ENCODE measurements around the gene UBE2L3. TPM values are rescaled to one million over a fixed set of nuclear protein-coding genes. Genes with fewer than 3 reads are reported as not detected.
A peak's percentile ranks its signal among the peaks of the same experiment; 100 is the strongest.
"Not testable (repeated sequence)": the region's sequence is repeated elsewhere in the genome, so short reads cannot be mapped to it uniquely, and the experiment has no call there.

UBE2L3 gene
- total RNA-seq, 1 experiment from 2014 or later, result 61.0 TPM

GRCh38 chr22:21628386-21629254 is 61.1 kb downstream of the UBE2L3 start:
- no peak for DNase-seq (ENCODE audit: low spot score)

GRCh38 chr22:21629255-21630149 is 62.0 kb downstream of the UBE2L3 start, which contains the start of gene YDJC:
YDJC (minus strand) TSS chr22:21630022; CDS start chr22:21630014, 8 bp downstream.
- peak; percentile 86 for DNase-seq (ENCODE audit: low spot score)

GRCh38 chr22:21631025-21631424 is 63.5 kb downstream of the UBE2L3 start:
- no peak for DNase-seq (ENCODE audit: low spot score)

GRCh38 chr22:21632237-21632895 is 64.9 kb downstream of the UBE2L3 start, which contains the start of gene CCDC116:
CCDC116 (plus strand) TSS chr22:21632760; CDS start chr22:21633182, 422 bp downstream.
- DNase-seq (ENCODE audit: low spot score), result no peak

- DNase-seq (ENCODE audit: low spot score), result no peak
These were observed 65.4 kb downstream of the UBE2L3 start for GRCh38 chr22:21632931-21633330.

- DNase-seq (ENCODE audit: low spot score), result no peak
These were observed 66.0 kb downstream of the UBE2L3 start for GRCh38 chr22:21633481-21633880.

- DNase-seq (ENCODE audit: low spot score), result no peak
These were observed 66.6 kb downstream of the UBE2L3 start for GRCh38 chr22:21634081-21634480.

- DNase-seq (ENCODE audit: low spot score), result no peak
These were observed 67.3 kb downstream of the UBE2L3 start for GRCh38 chr22:21634844-21635243.

- no peak for DNase-seq (ENCODE audit: low spot score)
These were observed 68.4 kb downstream of the UBE2L3 start for GRCh38 chr22:21635771-21636510.

GRCh38 chr22:21636629-21637218 is 69.2 kb downstream of the UBE2L3 start:
- no peak for DNase-seq (ENCODE audit: low spot score)

- not testable (repeated sequence) for DNase-seq (ENCODE audit: low spot score)
These were observed 69.9 kb downstream of the UBE2L3 start for GRCh38 chr22:21637450-21637849.

- no peak for DNase-seq (ENCODE audit: low spot score)
These were observed 71.8 kb downstream of the UBE2L3 start for GRCh38 chr22:21639359-21639758.

- no peak for DNase-seq (ENCODE audit: low spot score)
These were observed 73.3 kb downstream of the UBE2L3 start for GRCh38 chr22:21640810-21641209.

- peak; percentile 45 for DNase-seq (ENCODE audit: low spot score)
These were observed 73.9 kb downstream of the UBE2L3 start for GRCh38 chr22:21641417-21641788.

GRCh38 chr22:21641789-21642583 is 74.5 kb downstream of the UBE2L3 start, which contains the start of gene SDF2L1:
SDF2L1 (plus strand) TSS chr22:21642302; CDS start chr22:21642337, 35 bp downstream.
- DNase-seq (ENCODE audit: low spot score), result peak; percentile 93

- DNase-seq (ENCODE audit: low spot score), result no peak
These were observed 75.3 kb downstream of the UBE2L3 start for GRCh38 chr22:21642584-21643448.

- DNase-seq (ENCODE audit: low spot score), result no peak
These were observed 76.2 kb downstream of the UBE2L3 start for GRCh38 chr22:21643533-21644357.

GRCh38 chr22:21645513-21645912 is 78.0 kb downstream of the UBE2L3 start:
- not testable (repeated sequence) for DNase-seq (ENCODE audit: low spot score)
